Stomach (tissue), 4 donors: ENCODE measurements around the gene LURAP1L.

ENCODE experiments used
- POLR2A ChIP-seq, 4 donors: fragments of 450-650 bp; IDR thresholded peaks; one replicate each; pipeline ENCODE4 v1.6.1; 2016; ENCODE audit warnings: antibody characterized with exemption in 4 of 4, control low read depth in 2 of 4, mild to moderate bottlenecking in 1 of 4, moderate library complexity in 1 of 4
- POLR2AphosphoS5 ChIP-seq, 3 donors: sonication (generic); formaldehyde crosslinking; IDR thresholded peaks; one replicate each; pipeline ENCODE4 v1.6.1; 2016; ENCODE audit warnings: antibody characterized with exemption in 3 of 3

GRCh38 chr9:12784461-12785259 is 9.8 kb downstream of the LURAP1L start:
- TF ChIP-seq POLR2A (IDR thresholded peaks at IDR 0.05): no peak
- TF ChIP-seq POLR2AphosphoS5 (IDR thresholded peaks at IDR 0.05): peak; percentile 31 to 89 (median 49)
